ENCODE measurements around the gene SELE.
A peak's percentile ranks its signal among the peaks of the same experiment; 100 is the strongest.
"Not testable (repeated sequence)": the region's sequence is repeated elsewhere in the genome, so short reads cannot be mapped to it uniquely, and the experiment has no call there.

SELE gene

GRCh38 chr1:169725930-169726329, 7.9 kb downstream of the SELE start:
- TF ChIP-seq CTCF (IDR thresholded peaks at IDR 0.05; ENCODE audit: low read depth, low read length), result no peak

GRCh38 chr1:169724168-169724567, 9.7 kb downstream of the SELE start:
- no peak for TF ChIP-seq CTCF (IDR thresholded peaks at IDR 0.05; ENCODE audit: low read depth, low read length)
- no peak overlapping the region for H3K4me3 ChIP-seq (ENCODE audit: low read depth, low read length)

More at GRCh38 chr1:169725930-169726329, 7.9 kb downstream of the SELE start:
- H3K4me3 ChIP-seq (ENCODE audit: low read depth, low read length), result no peak overlapping the region

GRCh38 chr1:169723763-169724162, 10.1 kb downstream of the SELE start:
- no peak for TF ChIP-seq CTCF (IDR thresholded peaks at IDR 0.05; ENCODE audit: low read depth, low read length)
- H3K4me3 ChIP-seq (ENCODE audit: low read depth, low read length), result no peak overlapping the region

GRCh38 chr1:169722779-169723178, 11.1 kb downstream of the SELE start:
- no peak for TF ChIP-seq CTCF (IDR thresholded peaks at IDR 0.05; ENCODE audit: low read depth, low read length)
- H3K4me3 ChIP-seq (ENCODE audit: low read depth, low read length), result no peak overlapping the region

GRCh38 chr1:169715100-169715499, 18.8 kb downstream of the SELE start:
- not testable (repeated sequence) for H3K4me3 ChIP-seq (ENCODE audit: low read depth, low read length)

GRCh38 chr1:169713090-169713489, 20.8 kb downstream of the SELE start:
- not testable (repeated sequence) for H3K4me3 ChIP-seq (ENCODE audit: low read depth, low read length)

GRCh38 chr1:169712309-169712631, 21.6 kb downstream of the SELE start:
- no peak overlapping the region for H3K4me3 ChIP-seq (ENCODE audit: low read depth, low read length)
- TF ChIP-seq CTCF (IDR thresholded peaks at IDR 0.05; ENCODE audit: low read depth, low read length), result no peak

- peak within 1 kb of the TSS; percentile 42 for H3K4me3 ChIP-seq (ENCODE audit: low read depth, low read length)
- TF ChIP-seq CTCF (IDR thresholded peaks at IDR 0.05; ENCODE audit: low read depth, low read length), result peak; percentile 85
Measured at GRCh38 chr1:169711469-169712308, 22.2 kb downstream of the SELE start, which contains the start of gene SELL. Gene SELL, minus strand, starts transcription at chr1:169711620. Its CDS starts 122 bp downstream, at chr1:169711498.

Measured in WI38 (cell line).